ENCODE results near the gene FAHD2A.
"Not testable (repeated sequence)": the region's sequence is repeated elsewhere in the genome, so short reads cannot be mapped to it uniquely, and the experiment has no call there.

The FAHD2A gene

GRCh38 chr2:95402370-95403203 lies at the start of gene FAHD2A:
Gene FAHD2A (plus strand): TSS chr2:95402708. CDS start chr2:95405559, 2,851 bp downstream.
- DNase-seq = peak; percentile 89
- in situ Hi-C loops (cut with MboI; ENCODE audit: low pct_unique_long_range_greater_than_20kb, low sequenced_read_pairs) = no loop called here

GRCh38 chr2:95353055-95353575 lies 49.4 kb upstream of the FAHD2A start:
- no peak for DNase-seq
- in situ Hi-C loops (cut with MboI; ENCODE audit: low pct_unique_long_range_greater_than_20kb, low sequenced_read_pairs) = no loop called here

- in situ Hi-C loops (cut with MboI; ENCODE audit: low pct_unique_long_range_greater_than_20kb, low sequenced_read_pairs) = no loop called here
- DNase-seq = no peak
Observed at GRCh38 chr2:95353613-95354468, 48.7 kb upstream of the FAHD2A start.

GRCh38 chr2:95354469-95354901 lies 48.0 kb upstream of the FAHD2A start:
- in situ Hi-C loops (cut with MboI; ENCODE audit: low pct_unique_long_range_greater_than_20kb, low sequenced_read_pairs) = no loop called here
- no peak for DNase-seq

- in situ Hi-C loops (cut with MboI; ENCODE audit: low pct_unique_long_range_greater_than_20kb, low sequenced_read_pairs) = no loop called here
- DNase-seq = no peak
Observed at GRCh38 chr2:95354925-95355324, 47.6 kb upstream of the FAHD2A start.

- in situ Hi-C loops (cut with MboI; ENCODE audit: low pct_unique_long_range_greater_than_20kb, low sequenced_read_pairs); DNase-seq: not testable (repeated sequence)
Observed at GRCh38 chr2:95355486-95355885, 47.0 kb upstream of the FAHD2A start.

- in situ Hi-C loops (cut with MboI; ENCODE audit: low pct_unique_long_range_greater_than_20kb, low sequenced_read_pairs) = no loop called here
- no peak for DNase-seq
Observed at GRCh38 chr2:95356821-95357700, 45.4 kb upstream of the FAHD2A start.

GRCh38 chr2:95357717-95358280 lies 44.7 kb upstream of the FAHD2A start:
- DNase-seq = no peak
- in situ Hi-C loops (cut with MboI; ENCODE audit: low pct_unique_long_range_greater_than_20kb, low sequenced_read_pairs) = no loop called here

- no peak for DNase-seq
- in situ Hi-C loops (cut with MboI; ENCODE audit: low pct_unique_long_range_greater_than_20kb, low sequenced_read_pairs) = no loop called here
Observed at GRCh38 chr2:95359031-95359430, 43.5 kb upstream of the FAHD2A start.

- in situ Hi-C loops (cut with MboI; ENCODE audit: low pct_unique_long_range_greater_than_20kb, low sequenced_read_pairs) = no loop called here
- no peak for DNase-seq
Observed at GRCh38 chr2:95359501-95359930, 43.0 kb upstream of the FAHD2A start.

GRCh38 chr2:95361216-95361980 lies 41.1 kb upstream of the FAHD2A start:
- DNase-seq = no peak
- in situ Hi-C loops (cut with MboI; ENCODE audit: low pct_unique_long_range_greater_than_20kb, low sequenced_read_pairs) = no loop called here

- in situ Hi-C loops (cut with MboI; ENCODE audit: low pct_unique_long_range_greater_than_20kb, low sequenced_read_pairs) = no loop called here
- DNase-seq = no peak
Observed at GRCh38 chr2:95362486-95362885, 40.0 kb upstream of the FAHD2A start.

- in situ Hi-C loops (cut with MboI; ENCODE audit: low pct_unique_long_range_greater_than_20kb, low sequenced_read_pairs) = no loop called here
- no peak for DNase-seq
Observed at GRCh38 chr2:95366514-95366913, 36.0 kb upstream of the FAHD2A start.

GRCh38 chr2:95372216-95372829 lies 30.2 kb upstream of the FAHD2A start:
- no peak for DNase-seq

GRCh38 chr2:95372845-95373244 lies 29.7 kb upstream of the FAHD2A start:
- no peak for DNase-seq
- in situ Hi-C loops (cut with MboI; ENCODE audit: low pct_unique_long_range_greater_than_20kb, low sequenced_read_pairs) = no loop called here

More at GRCh38 chr2:95372216-95372829, 30.2 kb upstream of the FAHD2A start:
- in situ Hi-C loops (cut with MboI; ENCODE audit: low pct_unique_long_range_greater_than_20kb, low sequenced_read_pairs) = no loop called here

GRCh38 chr2:95374029-95374428 lies 28.5 kb upstream of the FAHD2A start:
- DNase-seq = no peak
- in situ Hi-C loops (cut with MboI; ENCODE audit: low pct_unique_long_range_greater_than_20kb, low sequenced_read_pairs) = no loop called here

GRCh38 chr2:95374451-95374920 lies 28.0 kb upstream of the FAHD2A start:
- in situ Hi-C loops (cut with MboI; ENCODE audit: low pct_unique_long_range_greater_than_20kb, low sequenced_read_pairs) = no loop called here
- DNase-seq = no peak

Data from KBM-7 (cell line).